ENCODE results near the gene RPL38. TPM values are rescaled to one million over a fixed set of nuclear protein-coding genes. Genes with fewer than 3 reads are reported as not detected.

The RPL38 gene
- 339 and 426 TPM in 2 replicates for total RNA-seq

GRCh38 chr17:74203439-74204240 is at the start of gene RPL38:
Gene RPL38 (plus strand): TSS chr17:74203678. CDS start chr17:74203956, 278 bp downstream.

DNA sequence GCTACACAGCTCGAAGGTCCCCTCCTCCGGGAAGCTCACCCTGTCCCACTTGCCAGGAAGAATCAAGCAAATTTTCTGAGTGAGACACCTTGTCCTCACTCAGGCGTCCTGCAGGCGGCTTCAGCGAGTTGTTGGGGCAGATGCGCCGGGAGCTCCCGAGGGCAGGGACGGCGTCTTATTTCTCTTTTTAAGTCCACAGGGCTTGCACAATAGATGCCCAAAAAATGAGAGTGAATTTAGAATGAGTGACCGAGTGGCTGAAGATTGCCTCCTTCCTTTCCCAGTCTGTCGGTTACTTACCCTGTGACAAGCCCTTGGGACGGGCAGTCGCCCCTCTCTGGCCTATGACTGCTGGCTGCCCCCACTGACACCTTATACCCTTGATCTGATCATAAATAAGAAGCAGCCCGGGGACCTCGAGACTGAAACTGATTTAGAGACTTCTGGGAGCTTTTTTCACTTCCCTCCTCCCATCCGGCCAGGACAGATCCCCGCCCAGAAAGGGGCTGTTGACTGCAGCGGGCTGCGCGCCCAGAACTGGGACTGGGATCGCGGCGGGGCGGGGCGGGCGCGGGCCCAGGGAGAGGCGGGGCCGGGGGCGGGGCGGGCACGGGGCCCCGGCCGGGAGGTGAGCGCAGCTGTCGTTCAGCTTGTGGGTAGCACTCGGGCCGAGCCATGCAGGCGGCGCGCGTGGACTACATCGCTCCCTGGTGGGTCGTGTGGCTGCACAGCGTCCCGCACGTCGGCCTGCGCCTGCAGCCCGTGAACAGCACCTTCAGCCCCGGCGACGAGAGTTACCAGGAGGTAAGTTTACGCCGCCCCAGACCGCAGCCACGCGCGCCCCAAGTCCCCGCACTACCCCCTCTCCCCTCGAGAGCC is 9.7 kb downstream of the RPL38 start, which contains the start of gene TTYH2:
Gene TTYH2, plus strand, starts transcription at position 659 of the 879 bp plus-strand sequence. Its CDS starts 17 bp downstream, at position 676.

Other genes starting within 250 kb of the RPL38 start
- gene TTYH2, start 9.9 kb downstream of the RPL38 start, total RNA-seq = 0.72 and 1.1 TPM in 2 replicates
- gene DNAI2, start 70.6 kb downstream of the RPL38 start, total RNA-seq = not detected in 2 replicates
- not detected in 2 replicates for gene KIF19, start 122.5 kb downstream of the RPL38 start, total RNA-seq
- gene BTBD17, start 158.2 kb downstream of the RPL38 start, total RNA-seq = not detected in 2 replicates
- gene GPR142, start 163.8 kb downstream of the RPL38 start, total RNA-seq = not detected in 2 replicates
- gene GPRC5C, start 228.4 kb downstream of the RPL38 start, total RNA-seq = 0.72 and 8.3 TPM in 2 replicates